ENCODE data around the gene IFNB1.

Gene IFNB1

GRCh38 chr9:21070171-21070571 lies 7.6 kb downstream of the IFNB1 start:
- DNase-seq (ENCODE audit: low spot score) = no peak

GRCh38 chr9:21060919-21061561 lies 16.7 kb downstream of the IFNB1 start:
- no peak for DNase-seq (ENCODE audit: low spot score)

- DNase-seq (ENCODE audit: low spot score) = no peak
These were observed 20.8 kb downstream of the IFNB1 start for GRCh38 chr9:21056931-21057330.

- no peak for DNase-seq (ENCODE audit: low spot score)
These were observed 23.9 kb downstream of the IFNB1 start for GRCh38 chr9:21053851-21054250.

GRCh38 chr9:21047281-21047691 lies 30.5 kb downstream of the IFNB1 start:
- no peak for DNase-seq (ENCODE audit: low spot score)

- no peak for DNase-seq (ENCODE audit: low spot score)
These were observed 33.9 kb downstream of the IFNB1 start for GRCh38 chr9:21043841-21044240.

- no peak for DNase-seq (ENCODE audit: low spot score)
These were observed 35.3 kb downstream of the IFNB1 start for GRCh38 chr9:21042466-21042865.

GRCh38 chr9:21039302-21039701 lies 38.4 kb downstream of the IFNB1 start:
- no peak for DNase-seq (ENCODE audit: low spot score)

- DNase-seq (ENCODE audit: low spot score) = no peak
These were observed 40.5 kb downstream of the IFNB1 start for GRCh38 chr9:21037278-21037677.

- no peak for DNase-seq (ENCODE audit: low spot score)
These were observed 45.9 kb downstream of the IFNB1 start for GRCh38 chr9:21031808-21032183.

- DNase-seq (ENCODE audit: low spot score) = peak; percentile 40
These were observed 46.5 kb downstream of the IFNB1 start, which contains the start of gene HACD4 for GRCh38 chr9:21031091-21031807. TSS of gene HACD4 (minus strand) at chr9:21031640. CDS start at chr9:21031590, 50 bp downstream.

GRCh38 chr9:21030389-21031035 lies 47.2 kb downstream of the IFNB1 start:
- DNase-seq (ENCODE audit: low spot score) = no peak

GRCh38 chr9:21029661-21030060 lies 48.1 kb downstream of the IFNB1 start:
- no peak for DNase-seq (ENCODE audit: low spot score)

- DNase-seq (ENCODE audit: low spot score) = no peak
These were observed 49.3 kb downstream of the IFNB1 start for GRCh38 chr9:21028466-21028865.

- DNase-seq (ENCODE audit: low spot score) = no peak
These were observed 50.4 kb downstream of the IFNB1 start for GRCh38 chr9:21027295-21027694.

Measured in D341Med (cell line).